ENCODE measurements around the gene COLEC11. TPM values are rescaled to one million over a fixed set of nuclear protein-coding genes. Genes with fewer than 3 reads are reported as not detected.
"Not testable (repeated sequence)": the region's sequence is repeated elsewhere in the genome, so short reads cannot be mapped to it uniquely, and the experiment has no call there.

COLEC11 gene
- total and polyA plus RNA-seq, 12 donors = 16.8 to 155 (median 69.3) TPM

DNA sequence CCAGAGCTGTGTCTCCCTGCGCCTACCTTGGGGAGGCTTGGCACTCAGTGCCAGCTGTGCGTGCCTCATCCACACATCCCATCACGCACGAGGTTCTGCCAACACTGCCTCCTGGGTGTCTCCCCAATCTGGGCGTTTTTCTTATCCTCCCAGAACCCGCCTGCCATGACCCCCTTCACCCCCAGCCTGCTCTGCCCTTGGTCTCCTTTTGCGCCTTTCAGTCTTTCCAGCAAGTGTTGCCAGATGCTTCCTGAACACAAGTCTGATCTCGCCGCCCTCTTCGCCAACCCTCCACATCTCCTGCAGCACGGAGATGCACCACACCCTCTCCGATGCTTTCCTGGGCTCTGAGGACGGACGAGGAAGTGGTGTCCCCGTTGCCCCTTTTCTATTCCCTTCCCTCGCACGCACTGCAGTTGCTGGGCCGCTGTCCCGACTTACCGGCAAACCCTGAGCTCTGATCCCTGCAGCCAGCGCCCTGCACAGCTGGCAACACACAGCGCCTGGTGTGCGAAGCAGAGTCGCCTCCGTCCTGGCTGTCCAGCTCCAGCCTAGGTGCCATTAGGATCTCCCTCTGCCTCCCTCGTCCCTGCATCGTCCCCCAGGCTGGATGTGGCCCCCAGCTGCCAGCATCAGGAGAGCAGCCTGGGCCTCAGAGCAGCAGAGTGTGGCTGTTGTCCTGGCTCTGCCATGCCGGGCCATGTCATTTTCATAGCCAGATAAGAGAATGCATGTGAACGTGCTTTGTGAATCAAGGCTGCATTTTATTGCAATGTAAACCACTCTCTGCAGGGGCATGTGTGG lies 40.5 kb downstream of the COLEC11 start:
- no peak overlapping the region for H3K27ac ChIP-seq
- intact Hi-C loops (cut with DNase I) = no loop called here
- no peaks in the 10 kb centered on the region for H3K4me1 ChIP-seq (replicated peaks in 1 of 2)
- H3K4me3 ChIP-seq = no peak overlapping the region
- 81 to 87% (median 86%) methylated on average over 29 of the region's 29 CpGs for WGBS, 4 donors
- peak in 3 of 7 donors; percentile 8 to 25 (median 15) for DNase-seq
- no peaks in the 10 kb centered on the region for H3K9me3 ChIP-seq (replicated peaks in 1 of 3)
- no peaks in the 10 kb centered on the region for H3K36me3 ChIP-seq (replicated peaks in 1 of 2)
- H3K27me3 ChIP-seq = no peaks in the 10 kb centered on the region
- TF ChIP-seq CTCF (IDR thresholded peaks at IDR 0.05) (no peak), POLR2A (IDR thresholded peaks at IDR 0.05) (no peak)

GRCh38 chr2:3635975-3636327 lies 41.0 kb downstream of the COLEC11 start:
- H3K4me1 ChIP-seq (replicated peaks in 1 of 2); H3K9me3 ChIP-seq (replicated peaks in 1 of 3); H3K36me3 ChIP-seq (replicated peaks in 1 of 2); H3K27me3 ChIP-seq; H3K4me3 ChIP-seq; H3K27ac ChIP-seq; intact Hi-C loops (cut with DNase I): not testable (repeated sequence)
- 89 to 95% (median 92%) methylated on average over 16 of the region's 16 CpGs for WGBS, 4 donors
- DNase-seq = peak in 2 of 7 donors; percentile 4 to 11

- no peaks in the 10 kb centered on the region for H3K36me3 ChIP-seq (replicated peaks in 1 of 2)
- DNase-seq = peak in 2 of 7 donors; percentile 10 to 44
- H3K9me3 ChIP-seq (replicated peaks in 1 of 3) = no peaks in the 10 kb centered on the region
- no peak overlapping the region for H3K4me3 ChIP-seq
- WGBS, 4 donors = 83 to 93% (median 88%) methylated on average over 8 to 13 of the region's 13 CpGs
- no peaks in the 10 kb centered on the region for H3K27me3 ChIP-seq
- H3K4me1 ChIP-seq (replicated peaks in 1 of 2) = no peaks in the 10 kb centered on the region
- intact Hi-C loops (cut with DNase I) = no loop called here
- TF ChIP-seq CTCF (IDR thresholded peaks at IDR 0.05) = no peak
- no peak for TF ChIP-seq POLR2A (IDR thresholded peaks at IDR 0.05)
- H3K27ac ChIP-seq = no peak overlapping the region
Observed at GRCh38 chr2:3636586-3637310, 41.8 kb downstream of the COLEC11 start.

DNA sequence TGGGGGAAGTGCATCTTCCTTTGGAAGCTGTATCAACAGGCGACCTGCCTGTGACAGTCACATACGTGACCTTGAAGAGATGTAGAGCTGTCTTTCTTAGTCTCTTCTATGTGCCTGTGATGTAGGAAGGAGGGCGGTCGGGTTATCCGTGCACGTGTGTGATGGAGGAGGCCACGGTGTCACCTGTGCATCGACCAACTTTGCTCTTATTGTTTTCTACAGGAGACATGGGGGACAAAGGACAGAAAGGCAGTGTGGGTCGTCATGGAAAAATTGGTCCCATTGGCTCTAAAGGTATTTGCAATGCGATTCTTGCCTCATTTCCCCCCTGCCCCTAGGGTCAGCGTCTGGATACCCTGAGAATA lies 42.4 kb downstream of the COLEC11 start:
- no peaks in the 10 kb centered on the region for H3K27me3 ChIP-seq
- peak in 1 of 7 donors; percentile 14 for DNase-seq

More for the DNA sequence above, 42.4 kb downstream of the COLEC11 start:
- no peak for TF ChIP-seq CTCF (IDR thresholded peaks at IDR 0.05)
- TF ChIP-seq POLR2A (IDR thresholded peaks at IDR 0.05) = no peak
- no peak overlapping the region for H3K27ac ChIP-seq
- H3K36me3 ChIP-seq (replicated peaks in 1 of 2) = no peaks in the 10 kb centered on the region
- intact Hi-C loops (cut with DNase I) = no loop called here
- H3K9me3 ChIP-seq (replicated peaks in 1 of 3) = no peaks in the 10 kb centered on the region
- no peaks in the 10 kb centered on the region for H3K4me1 ChIP-seq (replicated peaks in 1 of 2)
- WGBS, 4 donors = 84 to 91% (median 87%) methylated on average over 9 to 11 of the region's 11 CpGs
- H3K4me3 ChIP-seq = no peak overlapping the region

All from adrenal gland (tissue), 12 donors.